NCI-H1417 treated with DMSO at 0.1 percent for 48 hours (cell line): ENCODE data around the gene MRPS15.

ENCODE experiments used
- DNase-seq: peaks from one replicate; lab custom pipeline; 2025; lab: John Stamatoyannopoulos, UW

MRPS15 gene

DNA sequence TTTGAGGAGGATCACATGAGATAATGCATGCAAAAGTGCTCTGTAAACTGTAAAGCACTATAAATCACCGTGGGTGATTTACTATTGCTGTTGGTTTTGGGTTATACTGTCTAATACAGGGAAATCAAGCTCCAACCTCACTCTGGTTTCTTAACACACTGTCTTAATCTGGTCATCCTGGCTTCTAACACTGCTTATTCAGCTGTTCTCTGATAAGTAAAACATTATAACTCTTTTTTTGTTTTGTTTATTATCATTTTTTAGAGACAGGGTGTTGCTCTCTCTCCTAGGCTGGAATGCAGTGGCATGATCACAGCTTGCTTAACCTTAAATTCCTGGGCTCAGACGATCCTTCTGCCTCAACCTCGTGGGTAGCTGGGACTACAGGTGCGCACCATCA is 44.6 kb downstream of the MRPS15 start:
- no peak for DNase-seq

DNA sequence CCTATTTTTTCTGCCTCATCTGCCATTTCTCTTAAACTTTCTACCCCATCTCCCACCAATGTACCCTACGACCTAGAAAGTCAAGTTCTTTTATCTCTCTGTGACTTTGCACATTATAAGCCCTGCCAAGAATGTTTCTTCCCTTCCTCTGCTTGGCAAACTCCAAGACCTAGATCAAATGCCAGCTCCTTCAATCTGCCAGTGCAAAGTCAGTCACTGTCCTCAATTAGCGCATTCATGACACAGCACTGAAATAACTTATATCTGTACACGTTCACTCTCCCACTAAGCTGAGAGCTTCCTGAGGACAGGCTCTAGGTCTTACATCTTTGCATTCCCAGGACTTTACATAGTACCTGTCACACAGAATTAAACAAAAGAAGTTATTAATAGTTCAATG is 45.0 kb downstream of the MRPS15 start:
- no peak for DNase-seq

DNA sequence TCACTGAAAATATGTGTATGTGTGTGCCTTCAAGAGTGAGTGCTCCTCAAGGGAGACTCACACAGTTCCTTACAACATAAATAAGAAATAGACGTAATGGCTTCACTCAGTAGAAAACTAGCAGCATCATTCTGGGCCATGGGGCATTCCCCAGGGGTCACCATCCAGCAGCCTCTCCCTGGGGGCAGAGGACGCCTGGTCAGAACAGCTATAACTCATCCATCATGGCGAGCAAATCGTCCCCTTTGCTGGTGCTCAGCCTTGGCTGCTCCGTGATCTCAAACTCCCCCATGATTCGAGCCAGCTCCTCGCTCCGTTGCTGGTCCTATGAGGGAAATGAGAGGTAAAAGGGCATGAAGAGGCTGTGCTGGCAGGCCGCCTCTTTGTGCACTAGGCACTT is 46.3 kb downstream of the MRPS15 start:
- DNase-seq, result no peak

DNA sequence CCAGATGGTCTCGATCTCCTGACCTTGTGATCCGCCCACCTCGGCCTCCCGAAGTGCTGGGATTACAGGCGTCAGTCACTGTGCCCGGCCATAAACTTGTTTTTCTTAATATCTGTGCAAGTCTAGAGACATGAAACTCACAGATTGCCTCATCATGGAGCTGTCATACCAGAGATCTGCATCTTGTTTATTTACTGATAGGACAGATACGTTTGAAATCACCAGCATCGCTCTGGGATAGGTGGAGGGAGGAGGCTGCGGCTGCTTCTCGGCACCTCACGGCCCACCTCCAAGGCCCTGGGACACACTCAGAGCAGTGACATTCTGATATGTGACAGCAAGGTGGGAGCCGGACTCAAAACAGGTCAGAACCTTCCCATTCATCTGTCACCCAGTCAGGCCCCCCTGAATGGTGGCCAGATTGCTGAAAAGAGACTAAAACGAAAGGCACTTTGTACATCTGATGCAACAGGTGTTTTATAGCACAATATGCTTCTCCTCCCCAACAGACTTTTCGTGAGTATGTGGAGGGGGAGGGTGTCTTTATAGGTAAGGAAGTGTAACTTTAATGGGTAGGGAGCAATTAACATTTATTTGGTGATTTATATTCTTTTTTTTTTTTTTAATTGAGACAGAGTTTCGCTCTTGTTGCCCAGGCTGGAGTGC is 48.4 kb downstream of the MRPS15 start:
- no peak for DNase-seq

DNA sequence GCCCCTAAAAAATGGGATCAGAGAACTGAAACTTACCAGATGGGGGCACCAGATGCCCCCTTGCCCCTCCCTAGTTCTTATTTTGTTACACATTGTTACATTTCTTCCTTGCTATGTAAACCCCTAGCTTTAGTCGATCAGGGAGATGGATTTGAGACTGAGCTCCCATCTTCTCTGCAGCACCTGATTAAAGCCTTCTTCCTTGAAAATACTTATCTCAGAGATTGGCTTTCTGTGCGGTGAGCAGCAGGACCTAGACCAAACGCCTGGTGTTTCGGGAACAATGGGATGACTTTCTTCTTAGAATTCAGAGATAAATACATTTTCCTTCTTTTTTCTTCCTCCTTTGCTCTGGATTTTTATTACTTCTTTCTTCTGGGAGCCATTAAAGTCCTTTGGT is 49.8 kb downstream of the MRPS15 start:
- no peak for DNase-seq

DNA sequence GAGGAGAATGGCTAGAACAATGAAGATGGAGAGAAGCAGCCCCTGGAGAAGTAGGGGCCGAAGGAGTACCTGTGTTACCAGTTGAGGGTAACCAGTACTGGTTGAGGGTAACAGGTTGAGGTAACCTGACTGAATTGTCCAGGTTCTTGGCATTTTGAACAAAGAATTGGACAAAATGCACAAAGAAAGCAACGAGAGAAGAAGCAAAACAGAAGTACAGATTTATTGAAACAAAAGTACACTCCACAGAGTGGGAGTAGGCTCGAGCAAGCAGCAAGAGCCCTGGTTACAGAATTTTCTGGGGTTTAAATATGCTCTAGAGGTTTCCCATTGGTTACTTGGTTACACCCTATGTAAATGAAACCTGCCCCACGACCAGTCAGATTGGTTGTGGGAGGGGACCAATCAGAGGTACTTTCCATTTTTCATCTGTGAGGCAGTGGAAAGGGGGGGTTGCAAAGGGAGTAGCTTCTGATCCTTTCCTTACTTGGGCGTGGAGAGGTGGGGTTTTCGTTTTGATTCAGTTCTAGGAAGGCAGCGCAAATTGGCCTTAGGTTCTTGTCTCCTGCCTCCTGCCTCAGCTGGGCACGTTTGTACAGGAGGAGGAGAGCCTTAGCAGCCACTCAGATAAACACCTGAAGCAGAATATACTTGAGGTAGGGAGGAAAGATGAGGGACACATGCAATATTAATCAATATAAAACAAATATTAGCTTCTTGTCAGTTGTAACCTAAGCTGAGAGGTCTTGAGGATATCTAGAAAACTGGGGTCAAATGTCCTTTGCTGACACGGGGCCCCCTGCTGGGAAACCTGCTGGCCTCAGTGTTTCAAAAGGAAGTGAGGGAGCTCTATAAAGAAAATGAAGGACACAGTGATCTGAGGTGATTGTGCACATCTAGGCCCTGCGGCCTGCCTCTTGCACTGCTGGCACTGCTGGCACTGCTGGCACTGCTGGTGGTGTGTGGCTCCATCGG is 52.2 kb downstream of the MRPS15 start:
- no peak for DNase-seq

DNA sequence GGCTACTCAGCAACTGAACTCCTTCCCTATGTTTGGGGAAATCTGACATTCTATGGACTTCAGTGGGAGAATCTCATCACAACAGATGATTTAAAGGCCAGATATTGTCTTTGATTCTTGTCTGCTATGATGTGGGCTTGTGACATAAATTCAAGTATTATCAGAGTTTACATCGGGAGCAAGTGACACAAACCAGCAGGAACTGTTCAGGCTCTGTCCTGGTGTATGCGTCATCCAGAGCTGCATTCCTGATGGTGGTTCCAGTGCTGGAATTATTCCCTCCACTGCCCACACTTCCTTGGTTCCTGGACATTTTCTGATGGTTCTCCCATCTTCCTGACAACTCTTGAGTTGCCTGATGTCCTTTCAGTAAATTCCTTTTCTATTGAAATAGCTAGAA is 55.7 kb downstream of the MRPS15 start:
- DNase-seq, result no peak

DNA sequence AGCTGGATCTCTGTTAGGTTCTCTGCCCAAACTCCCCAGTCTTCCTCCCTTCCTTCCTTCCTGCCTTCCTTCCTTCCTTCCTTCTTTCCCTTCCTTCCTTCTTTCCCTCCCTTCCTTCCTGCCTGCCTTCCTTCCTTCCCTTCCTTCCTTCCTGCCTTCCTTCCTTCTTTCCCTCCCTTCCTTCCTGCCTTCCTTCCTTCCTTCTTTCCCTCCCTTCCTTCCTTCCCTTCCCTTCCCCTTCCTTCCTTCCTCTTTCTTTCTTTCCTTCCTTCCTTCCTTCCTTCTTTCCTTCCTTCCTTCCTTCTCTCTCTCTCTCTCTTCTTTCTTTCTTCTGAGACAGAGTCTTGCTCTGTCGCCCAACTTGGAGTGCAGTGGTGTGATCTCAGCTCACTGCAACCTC is 57.7 kb downstream of the MRPS15 start:
- DNase-seq, result no peak
